Measurements from ENCODE around the gene TACR2. TPM values are rescaled to one million over a fixed set of nuclear protein-coding genes. Genes with fewer than 3 reads are reported as not detected.

The TACR2 gene
- total RNA-seq, 4 donors from 2014 or later, result 0.36 to 0.49 TPM; not detected in 2

DNA sequence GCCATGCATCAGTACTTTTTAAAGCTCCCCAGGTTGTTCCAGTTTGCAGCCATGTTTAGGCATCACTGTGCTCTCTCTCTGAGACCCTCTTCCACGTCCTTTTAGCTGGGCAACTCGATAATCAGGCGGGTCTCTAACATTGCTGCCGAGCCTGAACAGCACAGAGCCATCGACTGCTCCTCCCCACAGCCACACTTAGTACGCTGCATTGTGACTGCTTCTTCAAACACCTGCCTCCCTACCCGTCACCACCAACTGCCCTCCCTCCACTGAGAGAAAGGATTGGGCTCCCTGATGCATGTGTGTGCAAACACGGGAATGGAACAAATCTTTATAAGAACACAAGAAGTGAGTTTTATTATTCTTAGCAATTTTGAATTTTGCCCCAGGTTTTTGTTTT is 11.4 kb upstream of the TACR2 start:
- no peaks in the 10 kb centered on the region for H3K36me3 ChIP-seq
- H3K4me3 ChIP-seq, result no peak overlapping the region
- ATAC-seq, result no peak
- H3K4me1 ChIP-seq, result peaks cover 0 to 2% of the 10 kb centered on the region in 2 donors
- no peaks in the 10 kb centered on the region for H3K9me3 ChIP-seq
- H3K27me3 ChIP-seq, result no peaks in the 10 kb centered on the region
- intact Hi-C loops (cut with DNase I; ENCODE audit: low total_unique reads) (no loop called here), in situ Hi-C loops (cut with MboI; ENCODE audit: low sequenced_read_pairs in 4 of 4) (loop anchor here in 3 of 4 donors (5.0 to 25.0 kb wide), 3 partner anchors 79 to 209 kb away; partner anchors contain the start of gene FAM241B (in 2 of the 3))
- DNase-seq, result no peak
- TF ChIP-seq POLR2A (IDR thresholded peaks at IDR 0.05), result no peak
- TF ChIP-seq, protein P1, sequence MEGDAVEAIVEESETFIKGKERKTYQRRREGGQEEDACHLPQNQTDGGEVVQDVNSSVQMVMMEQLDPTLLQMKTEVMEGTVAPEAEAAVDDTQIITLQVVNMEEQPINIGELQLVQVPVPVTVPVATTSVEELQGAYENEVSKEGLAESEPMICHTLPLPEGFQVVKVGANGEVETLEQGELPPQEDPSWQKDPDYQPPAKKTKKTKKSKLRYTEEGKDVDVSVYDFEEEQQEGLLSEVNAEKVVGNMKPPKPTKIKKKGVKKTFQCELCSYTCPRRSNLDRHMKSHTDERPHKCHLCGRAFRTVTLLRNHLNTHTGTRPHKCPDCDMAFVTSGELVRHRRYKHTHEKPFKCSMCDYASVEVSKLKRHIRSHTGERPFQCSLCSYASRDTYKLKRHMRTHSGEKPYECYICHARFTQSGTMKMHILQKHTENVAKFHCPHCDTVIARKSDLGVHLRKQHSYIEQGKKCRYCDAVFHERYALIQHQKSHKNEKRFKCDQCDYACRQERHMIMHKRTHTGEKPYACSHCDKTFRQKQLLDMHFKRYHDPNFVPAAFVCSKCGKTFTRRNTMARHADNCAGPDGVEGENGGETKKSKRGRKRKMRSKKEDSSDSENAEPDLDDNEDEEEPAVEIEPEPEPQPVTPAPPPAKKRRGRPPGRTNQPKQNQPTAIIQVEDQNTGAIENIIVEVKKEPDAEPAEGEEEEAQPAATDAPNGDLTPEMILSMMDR (IDR thresholded peaks at IDR 0.05 in 4 of 5, conservative IDR thresholded peaks at IDR 0.05 in 1 of 5), result no peak
- H3K27ac ChIP-seq, result no peak overlapping the region

DNA sequence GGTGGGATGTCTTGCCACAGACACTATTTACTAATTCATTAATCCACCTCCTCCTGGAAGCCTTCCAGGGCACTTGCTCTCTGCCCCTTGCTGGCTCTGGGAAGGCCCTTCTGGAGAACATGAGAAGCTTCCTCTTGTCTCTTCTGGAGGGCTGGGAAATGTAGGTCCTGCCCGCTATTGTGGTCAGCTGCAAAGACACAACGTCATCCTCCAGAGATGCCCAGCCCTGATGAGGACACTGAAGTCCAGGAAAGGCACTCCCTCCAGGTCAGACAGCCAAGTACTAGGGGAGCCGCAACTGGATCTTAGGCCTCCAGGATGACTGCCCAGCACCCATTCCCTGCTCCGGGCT is 9.6 kb upstream of the TACR2 start:
- Histone ChIP-seq H3K27ac (peak overlapping the region in 1 of 4 donors; percentile 30), H3K4me1 (peaks cover 0 to 5% of the 10 kb centered on the region in 2 donors), H3K4me3 (no peak overlapping the region), H3K36me3 (no peaks in the 10 kb centered on the region), H3K9me3 (no peaks in the 10 kb centered on the region), H3K27me3 (no peaks in the 10 kb centered on the region)
- no peak for ATAC-seq
- DNase-seq, result no peak
- in situ Hi-C loops (cut with MboI; ENCODE audit: low sequenced_read_pairs in 4 of 4) (loop anchor here in 3 of 4 donors (5.0 to 25.0 kb wide), 3 partner anchors 81 to 211 kb away; partner anchors contain the start of gene FAM241B (in 2 of the 3)), intact Hi-C loops (cut with DNase I; ENCODE audit: low total_unique reads) (loop anchor here (2.0 kb wide), 1 partner anchor 24 kb away; the partner anchor contains the start of gene TSPAN15)
- no peak for TF ChIP-seq POLR2A (IDR thresholded peaks at IDR 0.05)
- TF ChIP-seq, protein P1 (IDR thresholded peaks at IDR 0.05 in 4 of 5, conservative IDR thresholded peaks at IDR 0.05 in 1 of 5), result no peak

DNA sequence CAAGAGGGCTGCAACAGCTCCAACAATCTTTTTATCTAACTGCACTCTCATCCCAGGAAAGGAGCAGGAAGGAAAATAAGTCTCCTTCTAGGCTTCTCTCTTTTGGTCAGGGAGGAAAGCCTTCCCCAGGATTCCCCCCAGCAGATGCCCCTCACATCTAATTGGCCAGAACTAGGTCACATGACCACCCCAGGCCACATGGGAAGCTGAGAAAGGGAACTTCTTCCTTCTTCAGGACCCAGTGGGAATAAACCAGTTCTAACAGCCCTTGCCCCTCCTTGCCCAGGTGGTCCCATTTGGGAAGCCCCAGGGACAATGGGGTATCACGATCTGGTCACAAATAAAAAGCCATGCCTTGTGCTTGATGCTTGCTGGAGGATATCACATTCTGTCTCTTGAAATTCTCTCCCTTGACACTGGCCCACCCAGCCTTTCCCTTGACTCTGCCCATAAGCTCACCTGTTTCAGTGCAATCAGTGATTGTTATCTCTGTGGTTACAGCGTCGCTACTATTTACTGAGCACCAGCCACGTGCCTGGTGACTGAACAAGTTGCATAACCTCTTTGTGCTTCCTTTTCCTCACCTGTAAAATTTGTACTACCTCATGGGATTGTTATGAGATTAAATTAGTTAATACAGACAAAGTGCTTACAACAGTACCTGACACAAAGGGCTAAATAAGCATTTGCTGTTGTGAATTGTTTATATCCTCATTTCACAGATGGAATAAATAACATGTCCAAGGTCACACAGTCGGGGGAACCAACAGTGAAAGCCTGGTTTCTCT is 9.0 kb upstream of the TACR2 start:
- ATAC-seq, result no peak
- TF ChIP-seq POLR2A (IDR thresholded peaks at IDR 0.05), result no peak
- TF ChIP-seq, protein P1 (IDR thresholded peaks at IDR 0.05 in 4 of 5, conservative IDR thresholded peaks at IDR 0.05 in 1 of 5), result no peak
- Histone ChIP-seq H3K4me1 (peaks cover 0 to 5% of the 10 kb centered on the region in 2 donors), H3K27me3 (no peaks in the 10 kb centered on the region), H3K9me3 (no peaks in the 10 kb centered on the region), H3K36me3 (no peaks in the 10 kb centered on the region), H3K27ac (peak overlapping the region in 1 of 4 donors; percentile 30), H3K4me3 (no peak overlapping the region)
- peak in 1 of 2 donors; percentile 2 for DNase-seq
- in situ Hi-C loops (cut with MboI; ENCODE audit: low sequenced_read_pairs in 4 of 4) (loop anchor here in 3 of 4 donors (5.0 to 25.0 kb wide), 3 partner anchors 82 to 212 kb away; partner anchors contain the start of gene FAM241B (in 2 of the 3)), intact Hi-C loops (cut with DNase I; ENCODE audit: low total_unique reads) (loop anchor here (2.0 kb wide), 1 partner anchor 25 kb away; the partner anchor contains the start of gene TSPAN15)

DNA sequence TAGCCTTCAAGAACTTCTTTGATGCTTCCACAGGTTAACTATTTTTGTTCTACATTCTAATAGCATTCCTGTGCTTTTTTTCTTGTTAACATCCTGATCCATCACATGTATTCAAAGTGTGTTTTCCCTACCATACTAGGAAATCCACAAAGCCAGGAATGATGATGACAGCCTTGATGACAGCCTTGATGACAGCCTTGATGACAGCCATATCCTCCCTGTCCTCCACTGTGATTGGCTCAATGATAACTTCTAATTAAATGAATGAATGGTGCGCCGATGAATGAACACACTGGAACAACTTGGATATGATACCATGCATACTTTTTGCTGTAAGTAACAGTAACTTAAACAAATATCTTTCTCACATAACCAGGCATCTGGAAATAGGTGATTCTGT is 8.3 kb upstream of the TACR2 start:
- TF ChIP-seq POLR2A (IDR thresholded peaks at IDR 0.05), result no peak
- TF ChIP-seq, protein P1 (IDR thresholded peaks at IDR 0.05 in 4 of 5, conservative IDR thresholded peaks at IDR 0.05 in 1 of 5), result no peak
- DNase-seq (no peak), ATAC-seq (no peak)
- Histone ChIP-seq H3K4me1 (peaks cover 0 to 5% of the 10 kb centered on the region in 2 donors), H3K27me3 (no peaks in the 10 kb centered on the region), H3K4me3 (no peak overlapping the region), H3K9me3 (no peaks in the 10 kb centered on the region), H3K36me3 (no peaks in the 10 kb centered on the region), H3K27ac (no peak overlapping the region)
- intact Hi-C loops (cut with DNase I; ENCODE audit: low total_unique reads) (no loop called here), in situ Hi-C loops (cut with MboI; ENCODE audit: low sequenced_read_pairs in 4 of 4) (loop anchor here in 3 of 4 donors (5.0 to 25.0 kb wide), 3 partner anchors 82 to 212 kb away; partner anchors contain the start of gene FAM241B (in 2 of the 3))
